ENCODE measurements around the gene ADCY10. TPM values are rescaled to one million over a fixed set of nuclear protein-coding genes. Genes with fewer than 3 reads are reported as not detected.

Gene ADCY10
- polyA plus RNA-seq, 3 donors, result 0.09 TPM; not detected in 2

DNA sequence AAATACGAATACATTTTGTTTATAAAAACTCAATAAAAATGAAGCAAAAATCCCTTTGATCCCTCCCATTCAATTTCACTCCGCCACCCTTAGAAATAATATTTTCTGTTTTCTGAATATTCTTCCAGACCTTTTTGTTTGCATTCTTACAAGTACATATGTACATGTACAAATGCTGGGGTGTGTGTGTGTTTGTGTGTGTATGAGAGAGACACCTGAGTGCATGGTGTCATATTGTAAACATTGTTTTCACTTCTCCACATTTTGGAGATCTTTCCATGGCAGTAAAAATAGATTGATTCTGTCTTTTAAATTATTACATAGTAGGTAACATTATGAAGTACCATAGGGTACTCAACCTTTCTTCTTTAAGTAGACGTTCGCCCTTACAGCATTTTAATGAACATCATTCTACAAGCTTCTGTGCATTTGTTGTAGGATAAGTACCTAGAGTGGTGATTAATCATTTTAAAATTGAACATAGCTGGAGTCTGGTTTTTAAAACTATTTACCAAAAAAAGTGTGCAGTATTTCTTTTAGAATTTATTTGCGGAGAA is 24.2 kb upstream of the ADCY10 start:
- Histone ChIP-seq H2AFZ (ENCODE audit: insufficient read depth, low read depth, low read length, poor library complexity, severe bottlenecking) (peak overlapping the region; percentile 93), H3K4me1 (ENCODE audit: control insufficient read depth in 1 of 2, insufficient read depth in 2 of 2, low read length in 2 of 2) (peaks cover 16 to 35% of the 10 kb centered on the region in 2 donors), H3K27ac (ENCODE audit: low read depth in 1 of 2, low read length in 2 of 2) (no peak overlapping the region), H3K9ac (ENCODE audit: insufficient read depth, low read length, poor library complexity, severe bottlenecking) (peak overlapping the region; percentile 84), H3K79me2 (ENCODE audit: insufficient read depth, low read length) (peaks cover 91% of the 10 kb centered on the region), H3K4me2 (replicated peaks; ENCODE audit: extremely low read depth, low read length, poor library complexity, severe bottlenecking) (peak overlapping the region; percentile 92), H3K9me3 (replicated peaks in 1 of 2; ENCODE audit: control insufficient read depth in 1 of 2, insufficient read depth in 1 of 2, low read length in 2 of 2) (no peaks in the 10 kb centered on the region), H3K4me3 (replicated peaks in 1 of 3; ENCODE audit: low read depth in 2 of 3, low read length in 3 of 3) (peak overlapping the region in 1 of 3 experiments; percentile 97), H3K36me3 (replicated peaks in 1 of 2; ENCODE audit: control insufficient read depth in 1 of 2, insufficient read depth in 2 of 2, low read length in 2 of 2) (no peaks in the 10 kb centered on the region), H4K20me1 (ENCODE audit: insufficient read depth, low read length) (no peaks in the 10 kb centered on the region), H3K27me3 (ENCODE audit: control insufficient read depth in 2 of 2, insufficient read depth in 2 of 2, low read length in 2 of 2) (no peaks in the 10 kb centered on the region)
- Mint-ChIP-seq H3K4me1 (peaks cover 28% of the 10 kb centered on the region), H3K27ac (peak overlapping the region in 1 of 7 donors; percentile 87), H3K27me3 (ENCODE audit: low read depth in 3 of 3) (peaks cover 0 to 5% (median 3%) of the 10 kb centered on the region in 3 donors), H3K4me3 (peak overlapping the region; percentile 90 to 99), H3K9me3 (peaks cover 0 to 4% (median 3%) of the 10 kb centered on the region in 7 donors), H3K36me3 (peaks cover 0 to 12% of the 10 kb centered on the region in 2 donors)
- WGBS (ENCODE audit: insufficient coverage), result no CpG with 5 or more reads among the region's 5 CpGs
- no peak for DNase-seq
- intact Hi-C loops (cut with micrococcal nuclease), result loop anchor here (5.0 to 10.0 kb wide), 3 partner anchors 216 to 1093 kb away; partner anchors contain the start of genes MPZL1 (in 1 of the 2) and POU2F1 (in 1 of the 2)
- TF ChIP-seq, protein P1, sequence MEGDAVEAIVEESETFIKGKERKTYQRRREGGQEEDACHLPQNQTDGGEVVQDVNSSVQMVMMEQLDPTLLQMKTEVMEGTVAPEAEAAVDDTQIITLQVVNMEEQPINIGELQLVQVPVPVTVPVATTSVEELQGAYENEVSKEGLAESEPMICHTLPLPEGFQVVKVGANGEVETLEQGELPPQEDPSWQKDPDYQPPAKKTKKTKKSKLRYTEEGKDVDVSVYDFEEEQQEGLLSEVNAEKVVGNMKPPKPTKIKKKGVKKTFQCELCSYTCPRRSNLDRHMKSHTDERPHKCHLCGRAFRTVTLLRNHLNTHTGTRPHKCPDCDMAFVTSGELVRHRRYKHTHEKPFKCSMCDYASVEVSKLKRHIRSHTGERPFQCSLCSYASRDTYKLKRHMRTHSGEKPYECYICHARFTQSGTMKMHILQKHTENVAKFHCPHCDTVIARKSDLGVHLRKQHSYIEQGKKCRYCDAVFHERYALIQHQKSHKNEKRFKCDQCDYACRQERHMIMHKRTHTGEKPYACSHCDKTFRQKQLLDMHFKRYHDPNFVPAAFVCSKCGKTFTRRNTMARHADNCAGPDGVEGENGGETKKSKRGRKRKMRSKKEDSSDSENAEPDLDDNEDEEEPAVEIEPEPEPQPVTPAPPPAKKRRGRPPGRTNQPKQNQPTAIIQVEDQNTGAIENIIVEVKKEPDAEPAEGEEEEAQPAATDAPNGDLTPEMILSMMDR (IDR thresholded peaks at IDR 0.05), result no peak

DNA sequence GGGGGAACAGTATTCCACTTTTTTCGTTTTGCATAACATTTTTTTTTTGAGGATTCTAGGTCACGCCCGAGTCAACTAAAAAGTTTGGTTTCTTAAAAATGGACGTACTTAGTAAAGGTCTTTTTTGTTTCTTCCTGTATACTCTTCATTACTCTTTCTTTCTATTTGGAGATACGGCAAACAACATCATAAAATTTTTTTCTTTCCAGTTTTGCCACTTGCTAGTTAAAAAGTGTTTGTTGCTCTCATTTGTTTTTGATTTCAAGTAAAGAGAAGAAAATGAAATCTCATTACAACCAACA is 23.7 kb upstream of the ADCY10 start:
- WGBS (ENCODE audit: insufficient coverage), result no CpG with 5 or more reads among the region's 5 CpGs
- no peaks in the 10 kb centered on the region for H3K9me3 Mint-ChIP-seq
- DNase-seq, result no peak
- Histone ChIP-seq H3K79me2 (ENCODE audit: insufficient read depth, low read length) (peaks cover 92% of the 10 kb centered on the region), H3K27ac (ENCODE audit: low read depth in 1 of 2, low read length in 2 of 2) (peak overlapping the region; percentile 80 to 97), H3K4me1 (ENCODE audit: control insufficient read depth in 1 of 2, insufficient read depth in 2 of 2, low read length in 2 of 2) (peaks cover 19 to 35% of the 10 kb centered on the region in 2 donors), H3K9me3 (replicated peaks in 1 of 2; ENCODE audit: control insufficient read depth in 1 of 2, insufficient read depth in 1 of 2, low read length in 2 of 2) (no peaks in the 10 kb centered on the region), H3K9ac (ENCODE audit: insufficient read depth, low read length, poor library complexity, severe bottlenecking) (peak overlapping the region; percentile 84), H3K4me2 (replicated peaks; ENCODE audit: extremely low read depth, low read length, poor library complexity, severe bottlenecking) (peak overlapping the region; percentile 92), H3K36me3 (replicated peaks in 1 of 2; ENCODE audit: control insufficient read depth in 1 of 2, insufficient read depth in 2 of 2, low read length in 2 of 2) (no peaks in the 10 kb centered on the region), H4K20me1 (ENCODE audit: insufficient read depth, low read length) (no peaks in the 10 kb centered on the region), H3K27me3 (ENCODE audit: control insufficient read depth in 2 of 2, insufficient read depth in 2 of 2, low read length in 2 of 2) (no peaks in the 10 kb centered on the region), H2AFZ (ENCODE audit: insufficient read depth, low read depth, low read length, poor library complexity, severe bottlenecking) (peak overlapping the region; percentile 93), H3K4me3 (replicated peaks in 1 of 3; ENCODE audit: low read depth in 2 of 3, low read length in 3 of 3) (peak overlapping the region; percentile 83 to 97 (median 90))
- H3K27ac Mint-ChIP-seq, result peak overlapping the region; percentile 84 to 100 (median 91)
- peaks cover 0 to 5% (median 3%) of the 10 kb centered on the region in 3 donors for H3K27me3 Mint-ChIP-seq (ENCODE audit: low read depth in 3 of 3)
- peak overlapping the region; percentile 90 to 99 for H3K4me3 Mint-ChIP-seq
- TF ChIP-seq, protein P1 (IDR thresholded peaks at IDR 0.05), result no peak
- peaks cover 2 to 7% of the 10 kb centered on the region in 2 donors for H3K36me3 Mint-ChIP-seq
- intact Hi-C loops (cut with micrococcal nuclease), result loop anchor here (5.0 to 10.0 kb wide), 3 partner anchors 215 to 1093 kb away; partner anchors contain the start of genes MPZL1 (in 1 of the 2) and POU2F1 (in 1 of the 2)
- H3K4me1 Mint-ChIP-seq, result peaks cover 33% of the 10 kb centered on the region

Data from CD14-positive monocyte (primary cell).